HepG2 (cell line): Measurements from ENCODE around the gene ZNF557. TPM values are rescaled to one million over a fixed set of nuclear protein-coding genes. Genes with fewer than 3 reads are reported as not detected.

ENCODE experiments used
- CAMTA2 ChIP-seq: sonication (generic); formaldehyde crosslinking; IDR thresholded peaks from 2 replicates; pipeline ENCODE4 v1.4.0; 2020; ENCODE audit warnings: mild to moderate bottlenecking, missing genetic modification reagents, borderline replicate concordance
- CBX1 ChIP-seq: IDR thresholded peaks from one replicate; pipeline ENCODE4 v1.6.1; 2016; ENCODE audit warnings: antibody characterized with exemption, low read depth
- HDAC1 ChIP-seq: sonication (generic); formaldehyde crosslinking; IDR thresholded peaks from 2 replicates; pipeline ENCODE4 v1.5.1; 2020; ENCODE audit warnings: mild to moderate bottlenecking, missing genetic modification reagents
- HNRNPH1 ChIP-seq: fragments of 200-400 bp; formaldehyde crosslinking; optimal IDR thresholded peaks from 2 replicates; pipeline ENCODE3; 2017; ENCODE audit warnings: mild to moderate bottlenecking, low read depth, low read length
- KDM3A ChIP-seq: IDR thresholded peaks from 2 replicates; pipeline ENCODE4 v1.6.1; 2018; ENCODE audit warnings: low read depth, missing compliant biosample characterization
- LCORL ChIP-seq, 2 experiments: fragments of 450-650 bp in 1 of 2; sonication (generic) in 1 of 2; formaldehyde crosslinking in 1 of 2; IDR thresholded peaks; 2 replicates each; pipeline versions ENCODE4 v1.5.0 to v1.6.1; 2017 to 2020; ENCODE audit warnings: antibody characterized with exemption in 1 of 2, missing genetic modification reagents in 1 of 2
- MAFK ChIP-seq, 2 experiments: IDR thresholded peaks in 1 of 2; conservative IDR thresholded peaks in 1 of 2; 2 replicates each; pipeline ENCODE4 v1.6.1; 2011; ENCODE audit warnings: improper control_type of control experiment in 2 of 2, low read length in 2 of 2
- MED13 ChIP-seq: sonication (generic); formaldehyde crosslinking; IDR thresholded peaks from 2 replicates; pipeline ENCODE4 v1.5.0; 2020; ENCODE audit warnings: missing genetic modification reagents
- NFYC ChIP-seq: IDR thresholded peaks from 2 replicates; pipeline ENCODE4 v1.6.1; 2016; ENCODE audit warnings: missing genetic modification reagents, missing compliant biosample characterization
- NONO ChIP-seq, 2 experiments: fragments of 450-650 bp in 1 of 2; sonication (generic) in 1 of 2; formaldehyde crosslinking in 1 of 2; IDR thresholded peaks in 1 of 2; conservative IDR thresholded peaks in 1 of 2; 2 replicates each; pipeline versions ENCODE4 v1.6.1 to v1.8.0; 2017 to 2022; ENCODE audit warnings: mild to moderate bottlenecking in 1 of 2, missing genetic modification reagents in 1 of 2, moderate library complexity in 1 of 2
- SMAD9 ChIP-seq: sonication (generic); formaldehyde crosslinking; IDR thresholded peaks from 2 replicates; pipeline ENCODE4 v1.5.1; 2020; ENCODE audit warnings: mild to moderate bottlenecking, missing genetic modification reagents
- SMARCE1 ChIP-seq: fragments of 450-650 bp; IDR thresholded peaks from 2 replicates; pipeline ENCODE4 v1.6.1; 2017; ENCODE audit warnings: borderline replicate concordance
- ZBTB20 ChIP-seq: sonication (generic); formaldehyde crosslinking; IDR thresholded peaks from 2 replicates; pipeline ENCODE4 v1.8.1; 2023; ENCODE audit warnings: missing genetic modification reagents, low read depth, mild to moderate bottlenecking, borderline replicate concordance
- ZMYM4 ChIP-seq: sonication (generic); formaldehyde crosslinking; IDR thresholded peaks from 2 replicates; pipeline ENCODE4 v1.8.1; 2023; ENCODE audit warnings: mild to moderate bottlenecking, missing genetic modification reagents
- ZNF136 ChIP-seq: sonication (generic); formaldehyde crosslinking; IDR thresholded peaks from 2 replicates; pipeline ENCODE4 v1.8.1; 2022; ENCODE audit warnings: low read depth, mild to moderate bottlenecking, moderate library complexity, missing genetic modification reagents
- ZNF558 ChIP-seq: sonication (generic); formaldehyde crosslinking; IDR thresholded peaks from 2 replicates; pipeline ENCODE4 v1.9.0; 2022; ENCODE audit warnings: mild to moderate bottlenecking, missing genetic modification reagents, borderline replicate concordance
- ZNF83 ChIP-seq: sonication (generic); formaldehyde crosslinking; IDR thresholded peaks from 2 replicates; pipeline ENCODE4 v1.4.0; 2020; ENCODE audit warnings: missing genetic modification reagents, mild to moderate bottlenecking, borderline replicate concordance
- ZNF879 ChIP-seq: sonication (generic); formaldehyde crosslinking; IDR thresholded peaks from 2 replicates; pipeline ENCODE4 v1.8.1; 2023; ENCODE audit warnings: missing genetic modification reagents
- ZSCAN9 ChIP-seq: IDR thresholded peaks from 2 replicates; pipeline ENCODE4 v1.6.1; 2016; ENCODE audit warnings: borderline replicate concordance
- polyA plus RNA-seq, 8 experiments: library from polyadenylated mRNA; depleted of rRNA in 3 of 8; stranded (reverse) in 7 of 8; unstranded in 1 of 8; fragments of >200 nt; fragmentation: Illumina TruSeq in 4 of 8; extraction: Trizol in 4 of 8; gene quantifications; 2 replicates each; pipeline versions ENCODE4 v1.2.1 to v1.2.3, GENCODE V29; 2011 to 2016; ENCODE audit warnings: low read depth in 4 of 8, missing spikeins in 1 of 8, mixed read lengths in 1 of 8; ENCODE audit not compliant: insufficient read depth in 1 of 8
- total RNA-seq, 5 experiments: library from RNA; depleted of rRNA; stranded (reverse); fragments of >200 nt; fragmentation: Illumina TruSeq; extraction: Trizol; gene quantifications; 2 replicates each; pipeline ENCODE4 v1.2.3, GENCODE V29; 2016; ENCODE audit warnings: low read depth in 1 of 5
- TF ChIP-seq, protein P1 (sequence below): IDR thresholded peaks from 2 replicates; pipeline ENCODE4 v1.6.1; 2016; ENCODE audit warnings: mild to moderate bottlenecking, missing biosample characterization, missing genetic modification reagents
- TF ChIP-seq, protein P2 (sequence below): sonication (generic); formaldehyde crosslinking; IDR thresholded peaks from 2 replicates; pipeline ENCODE4 v1.4.0; 2020; ENCODE audit warnings: missing genetic modification reagents, borderline replicate concordance
- TF ChIP-seq, protein P3 (sequence below): sonication (generic); formaldehyde crosslinking; conservative IDR thresholded peaks from 2 replicates; pipeline ENCODE4 v1.4.0; 2020; ENCODE audit warnings: missing genetic modification reagents

Gene ZNF557
- total and polyA plus RNA-seq, 2 of the 13 experiments (the other 11 are each of a cell fraction or from before 2014, with no cell fraction given) = 2.1 to 7.8 TPM

DNA sequence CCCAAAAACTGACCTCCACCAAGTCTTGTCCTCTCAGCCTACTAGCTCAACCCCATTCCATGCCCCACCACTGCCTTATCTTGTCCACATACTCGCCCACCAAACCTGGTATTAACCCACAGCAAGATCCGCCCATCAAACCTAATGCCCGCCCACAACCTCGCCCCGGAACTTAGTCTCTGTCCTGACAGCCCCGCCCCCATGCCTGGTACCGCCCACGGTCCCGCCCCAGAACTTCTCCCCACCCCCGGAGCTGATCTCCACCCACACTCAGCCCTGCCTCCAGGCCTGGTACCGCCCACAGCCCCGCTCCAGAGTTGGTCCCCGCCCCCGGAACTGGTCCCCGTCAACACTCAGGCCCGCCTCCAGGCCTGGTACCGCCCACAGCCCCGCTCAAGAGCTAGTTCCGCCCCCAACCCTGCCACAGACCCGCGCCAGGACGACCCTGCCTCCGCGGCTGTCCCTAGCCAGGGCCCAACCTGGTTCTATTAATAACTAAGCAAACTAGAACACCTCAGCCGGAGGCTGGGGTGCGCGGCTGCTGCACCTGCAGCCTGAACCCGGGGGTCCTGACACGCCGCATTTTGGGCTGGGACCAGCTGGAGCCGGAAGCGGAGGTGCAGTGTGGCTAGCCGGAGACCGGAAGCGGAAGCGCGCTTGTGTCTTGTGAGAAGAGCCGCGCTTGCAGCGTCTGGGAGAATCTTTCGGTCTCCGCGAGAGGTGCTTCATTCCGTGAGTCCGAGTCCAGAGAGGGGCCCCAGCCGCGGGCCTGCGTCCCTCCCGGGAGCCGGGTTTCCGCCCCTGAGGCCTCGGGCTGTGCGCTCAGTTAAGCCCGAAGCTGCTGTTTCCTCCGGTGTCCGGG is at the start of gene ZNF557 (continued):
- peak; percentile 43; the same call in 1 of the 2 replicates for TF ChIP-seq ZMYM4
- TF ChIP-seq SMARCE1 = no peak
- no peak for TF ChIP-seq ZBTB20
- no peak for TF ChIP-seq ZNF83
- TF ChIP-seq ZNF558 (CRISPR knock-in tag) = 0 out of 2 replicates have a peak, but pooled peaks have one; percentile 25
- no peak for TF ChIP-seq ZNF879 (CRISPR knock-in tag)
- TF ChIP-seq CAMTA2 = no peak
- no peak for TF ChIP-seq SMAD9 (CRISPR knock-in tag)
- no peak for TF ChIP-seq ZSCAN9 (CRISPR knock-in tag)
- TF ChIP-seq, protein P1, sequence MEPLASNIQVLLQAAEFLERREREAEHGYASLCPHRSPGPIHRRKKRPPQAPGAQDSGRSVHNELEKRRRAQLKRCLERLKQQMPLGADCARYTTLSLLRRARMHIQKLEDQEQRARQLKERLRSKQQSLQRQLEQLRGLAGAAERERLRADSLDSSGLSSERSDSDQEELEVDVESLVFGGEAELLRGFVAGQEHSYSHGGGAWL (CRISPR knock-in tag) = 0 out of 2 replicates have a peak, but pooled peaks have one; percentile 44
- TF ChIP-seq MAFK (conservative IDR thresholded peaks at IDR 0.05 in 1 of 2, IDR thresholded peaks at IDR 0.05 in 1 of 2; ENCODE audit: low read length in 2 of 2) = no peak
- no peak for TF ChIP-seq KDM3A (CRISPR knock-in tag)
- TF ChIP-seq CBX1 = no peak
- TF ChIP-seq NONO (IDR thresholded peaks at IDR 0.05) = no peak
- 0 out of 2 replicates have a peak, but pooled peaks have one; percentile 36 for TF ChIP-seq NONO (CRISPR knock-in tag; conservative IDR thresholded peaks at IDR 0.05)
- TF ChIP-seq, protein P2, sequence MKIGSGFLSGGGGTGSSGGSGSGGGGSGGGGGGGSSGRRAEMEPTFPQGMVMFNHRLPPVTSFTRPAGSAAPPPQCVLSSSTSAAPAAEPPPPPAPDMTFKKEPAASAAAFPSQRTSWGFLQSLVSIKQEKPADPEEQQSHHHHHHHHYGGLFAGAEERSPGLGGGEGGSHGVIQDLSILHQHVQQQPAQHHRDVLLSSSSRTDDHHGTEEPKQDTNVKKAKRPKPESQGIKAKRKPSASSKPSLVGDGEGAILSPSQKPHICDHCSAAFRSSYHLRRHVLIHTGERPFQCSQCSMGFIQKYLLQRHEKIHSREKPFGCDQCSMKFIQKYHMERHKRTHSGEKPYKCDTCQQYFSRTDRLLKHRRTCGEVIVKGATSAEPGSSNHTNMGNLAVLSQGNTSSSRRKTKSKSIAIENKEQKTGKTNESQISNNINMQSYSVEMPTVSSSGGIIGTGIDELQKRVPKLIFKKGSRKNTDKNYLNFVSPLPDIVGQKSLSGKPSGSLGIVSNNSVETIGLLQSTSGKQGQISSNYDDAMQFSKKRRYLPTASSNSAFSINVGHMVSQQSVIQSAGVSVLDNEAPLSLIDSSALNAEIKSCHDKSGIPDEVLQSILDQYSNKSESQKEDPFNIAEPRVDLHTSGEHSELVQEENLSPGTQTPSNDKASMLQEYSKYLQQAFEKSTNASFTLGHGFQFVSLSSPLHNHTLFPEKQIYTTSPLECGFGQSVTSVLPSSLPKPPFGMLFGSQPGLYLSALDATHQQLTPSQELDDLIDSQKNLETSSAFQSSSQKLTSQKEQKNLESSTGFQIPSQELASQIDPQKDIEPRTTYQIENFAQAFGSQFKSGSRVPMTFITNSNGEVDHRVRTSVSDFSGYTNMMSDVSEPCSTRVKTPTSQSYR = no peak
- peak; percentile 24; the same call in 1 of the 2 replicates for TF ChIP-seq LCORL (IDR thresholded peaks at IDR 0.05)
- TF ChIP-seq LCORL (CRISPR knock-in tag; IDR thresholded peaks at IDR 0.05) = peak; percentile 72; the same call in 1 of the 2 replicates
- TF ChIP-seq NFYC = no peak
- TF ChIP-seq, protein P3, sequence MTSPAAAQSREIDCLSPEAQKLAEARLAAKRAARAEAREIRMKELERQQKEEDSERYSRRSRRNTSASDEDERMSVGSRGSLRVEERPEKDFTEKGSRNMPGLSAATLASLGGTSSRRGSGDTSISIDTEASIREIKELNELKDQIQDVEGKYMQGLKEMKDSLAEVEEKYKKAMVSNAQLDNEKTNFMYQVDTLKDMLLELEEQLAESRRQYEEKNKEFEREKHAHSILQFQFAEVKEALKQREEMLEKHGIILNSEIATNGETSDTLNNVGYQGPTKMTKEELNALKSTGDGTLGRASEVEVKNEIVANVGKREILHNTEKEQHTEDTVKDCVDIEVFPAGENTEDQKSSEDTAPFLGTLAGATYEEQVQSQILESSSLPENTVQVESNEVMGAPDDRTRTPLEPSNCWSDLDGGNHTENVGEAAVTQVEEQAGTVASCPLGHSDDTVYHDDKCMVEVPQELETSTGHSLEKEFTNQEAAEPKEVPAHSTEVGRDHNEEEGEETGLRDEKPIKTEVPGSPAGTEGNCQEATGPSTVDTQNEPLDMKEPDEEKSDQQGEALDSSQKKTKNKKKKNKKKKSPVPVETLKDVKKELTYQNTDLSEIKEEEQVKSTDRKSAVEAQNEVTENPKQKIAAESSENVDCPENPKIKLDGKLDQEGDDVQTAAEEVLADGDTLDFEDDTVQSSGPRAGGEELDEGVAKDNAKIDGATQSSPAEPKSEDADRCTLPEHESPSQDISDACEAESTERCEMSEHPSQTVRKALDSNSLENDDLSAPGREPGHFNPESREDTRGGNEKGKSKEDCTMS (CRISPR knock-in tag) = no peak
- no peak for TF ChIP-seq HNRNPH1
- no peak; the same call in 1 of the 2 replicates for TF ChIP-seq ZNF136 (CRISPR knock-in tag)
- peak; percentile 89 for TF ChIP-seq HDAC1 (CRISPR knock-in tag)
- 0 out of 2 replicates have a peak, but pooled peaks have one; percentile 28 for TF ChIP-seq MED13 (CRISPR knock-in tag)
